T-helper 1 cell treated with Interleukin-12 subunit alpha and Interleukin-12 subunit beta and Interleukin-4 antibody, amounts not matched to agents 30 μg/mL and 1 μg/mL, for 36 hours (primary cell): Measurements from ENCODE around the gene PAK4.
"Not testable (repeated sequence)": the region's sequence is repeated elsewhere in the genome, so short reads cannot be mapped to it uniquely, and the experiment has no call there.

Experiments used
- H3K27ac Mint-ChIP-seq: one replicate; pipeline ENCODE4 v1.8.0; 2021; ENCODE audit warnings: mild to moderate bottlenecking, mixed read lengths
- H3K27me3 Mint-ChIP-seq: one replicate; pipeline ENCODE4 v1.8.0; 2021; ENCODE audit warnings: low read depth, mixed read lengths
- H3K36me3 Mint-ChIP-seq: one replicate; pipeline ENCODE4 v1.8.0; 2021; ENCODE audit warnings: low read depth, mixed read lengths
- H3K4me1 Mint-ChIP-seq: one replicate; pipeline ENCODE4 v1.8.0; 2021; ENCODE audit warnings: low read depth, mixed read lengths
- H3K4me3 Mint-ChIP-seq: one replicate; pipeline ENCODE4 v1.8.0; 2021; ENCODE audit warnings: mild to moderate bottlenecking, moderate library complexity, mixed read lengths
- H3K9me3 Mint-ChIP-seq: one replicate; pipeline ENCODE4 v1.8.0; 2021; ENCODE audit warnings: mixed read lengths

The PAK4 gene

GRCh38 chr19:39215323-39215722 is 89.7 kb downstream of the PAK4 start:
- not testable (repeated sequence) for H3K4me1 Mint-ChIP-seq, H3K27me3 Mint-ChIP-seq, H3K4me3 Mint-ChIP-seq, H3K9me3 Mint-ChIP-seq, H3K36me3 Mint-ChIP-seq, H3K27ac Mint-ChIP-seq

- H3K27me3 Mint-ChIP-seq, result peaks cover 15% of the 10 kb centered on the region
- peaks cover 2% of the 10 kb centered on the region for H3K4me1 Mint-ChIP-seq
- no peaks in the 10 kb centered on the region for H3K36me3 Mint-ChIP-seq
- no peak overlapping the region for H3K27ac Mint-ChIP-seq
- H3K9me3 Mint-ChIP-seq, result no peaks in the 10 kb centered on the region
- no peak overlapping the region for H3K4me3 Mint-ChIP-seq
These were observed 91.5 kb downstream of the PAK4 start for GRCh38 chr19:39217094-39217493.

GRCh38 chr19:39218230-39219007 is 92.8 kb downstream of the PAK4 start:
- Mint-ChIP-seq H3K27ac (no peak overlapping the region), H3K36me3 (no peaks in the 10 kb centered on the region), H3K27me3 (peaks cover 18% of the 10 kb centered on the region), H3K4me3 (no peak overlapping the region), H3K4me1 (peaks cover 2% of the 10 kb centered on the region), H3K9me3 (no peaks in the 10 kb centered on the region)

- not testable (repeated sequence) for H3K4me3 Mint-ChIP-seq, H3K4me1 Mint-ChIP-seq, H3K9me3 Mint-ChIP-seq, H3K27ac Mint-ChIP-seq, H3K36me3 Mint-ChIP-seq
- H3K27me3 Mint-ChIP-seq, result peaks cover 22% of the 10 kb centered on the region
These were observed 93.5 kb downstream of the PAK4 start for GRCh38 chr19:39219108-39219507.

- Mint-ChIP-seq H3K27me3 (peaks cover 34% of the 10 kb centered on the region), H3K4me3 (no peak overlapping the region), H3K36me3 (no peaks in the 10 kb centered on the region), H3K9me3 (no peaks in the 10 kb centered on the region), H3K27ac (no peak overlapping the region), H3K4me1 (no peaks in the 10 kb centered on the region)
These were observed 98.2 kb downstream of the PAK4 start for GRCh38 chr19:39223703-39224279.

- H3K4me3 Mint-ChIP-seq, result no peak overlapping the region
- H3K9me3 Mint-ChIP-seq, result no peaks in the 10 kb centered on the region
- no peaks in the 10 kb centered on the region for H3K4me1 Mint-ChIP-seq
- H3K27me3 Mint-ChIP-seq, result peaks cover 34% of the 10 kb centered on the region
- H3K36me3 Mint-ChIP-seq, result no peaks in the 10 kb centered on the region
- no peak overlapping the region for H3K27ac Mint-ChIP-seq
These were observed 99.3 kb downstream of the PAK4 start for GRCh38 chr19:39224910-39225309.
